Epithelial cell of esophagus (primary cell): ENCODE results near the gene GALNS.
A peak's percentile ranks its signal among the peaks of the same experiment; 100 is the strongest.

ENCODE experiments used
- DNase-seq: peaks from one replicate; pipeline ENCODE4 v3.0.0; 2010; ENCODE audit warnings: low read depth
- H3K4me3 ChIP-seq: 2 replicates; pipeline ENCODE4 v1.5.1; 2011; ENCODE audit warnings: mild to moderate bottlenecking, low read length, control low read depth
- CTCF ChIP-seq: IDR thresholded peaks from 2 replicates; pipeline ENCODE4 v1.5.1; 2011; ENCODE audit warnings: low read depth, mild to moderate bottlenecking, low read length, control low read depth, inconsistent platforms; ENCODE audit not compliant: insufficient read depth; ENCODE audit errors: missing control alignments

GALNS gene

DNA sequence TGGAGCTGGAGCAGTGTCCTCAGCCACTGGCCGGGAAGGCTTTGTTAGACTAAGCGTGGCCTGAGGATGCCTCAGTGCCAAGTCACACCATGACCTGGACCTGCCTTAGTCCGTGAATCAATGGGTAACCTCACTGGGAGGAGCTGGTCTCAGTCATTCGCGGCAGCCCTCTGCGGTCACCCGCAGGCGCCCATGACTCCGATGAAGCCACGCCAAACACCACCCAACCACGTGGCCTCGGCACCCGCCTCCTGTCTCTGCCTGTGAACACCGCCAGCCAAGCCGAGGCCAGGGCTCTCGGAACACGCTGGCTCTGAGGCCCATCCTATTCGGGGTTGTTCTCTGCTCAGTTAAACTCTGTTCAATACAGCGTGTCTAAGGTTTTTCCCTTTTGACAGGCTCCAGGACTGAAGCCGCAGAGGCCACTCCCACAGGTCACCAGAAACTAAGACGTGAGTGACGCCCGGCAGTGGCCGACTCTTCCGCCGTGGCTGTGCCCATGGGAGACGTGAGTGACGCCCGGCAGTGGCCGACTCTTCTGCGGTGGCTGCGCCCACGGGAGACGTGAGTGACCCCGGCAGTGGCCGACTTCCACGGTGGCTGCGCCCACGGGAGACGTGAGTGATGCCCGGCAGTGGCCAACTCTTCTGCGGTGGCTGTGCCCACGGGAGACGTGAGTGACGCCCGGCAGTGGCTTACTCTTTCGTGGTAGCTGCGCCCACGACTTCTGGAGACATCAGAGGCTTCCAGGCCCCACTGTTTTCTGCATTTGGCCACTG, 26.6 kb upstream of the GALNS start:
- H3K4me3 ChIP-seq: no peak overlapping the region
- no peak for TF ChIP-seq CTCF
- no peak for DNase-seq

GRCh38 chr16:88882358-88883030, 25.7 kb upstream of the GALNS start:
- H3K4me3 ChIP-seq: no peak overlapping the region
- peak; percentile 21 for DNase-seq
- no peak for TF ChIP-seq CTCF

GRCh38 chr16:88881675-88882357, 25.1 kb upstream of the GALNS start:
- no peak overlapping the region for H3K4me3 ChIP-seq
- TF ChIP-seq CTCF: no peak
- no peak for DNase-seq

DNA sequence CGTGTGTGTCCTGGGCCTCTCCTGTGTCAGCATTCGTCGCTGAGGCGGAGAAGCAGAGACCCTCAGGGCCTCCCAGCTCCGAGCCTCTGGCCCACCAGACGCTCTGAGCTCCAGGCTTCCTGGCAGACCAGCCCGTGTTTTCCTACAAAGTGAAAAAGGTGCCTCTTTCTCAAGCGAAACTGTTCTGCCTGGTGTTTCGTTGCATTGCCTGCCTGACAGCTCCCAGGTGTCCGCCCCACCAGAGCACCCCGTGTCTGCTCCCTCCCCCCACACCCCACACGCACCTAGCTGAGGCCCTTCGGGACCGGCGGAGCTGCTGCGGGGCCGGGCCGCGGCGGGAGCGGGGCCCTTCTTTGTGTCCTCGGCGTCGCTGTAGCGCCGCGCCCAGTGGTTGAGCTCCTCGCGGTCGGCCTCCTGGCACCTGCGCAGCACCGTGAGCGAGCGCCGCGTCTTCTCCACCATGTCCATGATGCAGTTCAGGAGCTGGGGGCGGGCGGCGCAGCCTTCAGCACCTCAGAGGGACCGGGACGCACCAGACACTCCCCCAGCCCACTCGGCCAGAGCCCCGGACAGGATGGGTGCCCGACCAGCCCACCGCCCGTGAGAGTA, 24.4 kb upstream of the GALNS start:
- no peak for TF ChIP-seq CTCF
- H3K4me3 ChIP-seq: peak overlapping the region; percentile 21
- peak; percentile 40 for DNase-seq

DNA sequence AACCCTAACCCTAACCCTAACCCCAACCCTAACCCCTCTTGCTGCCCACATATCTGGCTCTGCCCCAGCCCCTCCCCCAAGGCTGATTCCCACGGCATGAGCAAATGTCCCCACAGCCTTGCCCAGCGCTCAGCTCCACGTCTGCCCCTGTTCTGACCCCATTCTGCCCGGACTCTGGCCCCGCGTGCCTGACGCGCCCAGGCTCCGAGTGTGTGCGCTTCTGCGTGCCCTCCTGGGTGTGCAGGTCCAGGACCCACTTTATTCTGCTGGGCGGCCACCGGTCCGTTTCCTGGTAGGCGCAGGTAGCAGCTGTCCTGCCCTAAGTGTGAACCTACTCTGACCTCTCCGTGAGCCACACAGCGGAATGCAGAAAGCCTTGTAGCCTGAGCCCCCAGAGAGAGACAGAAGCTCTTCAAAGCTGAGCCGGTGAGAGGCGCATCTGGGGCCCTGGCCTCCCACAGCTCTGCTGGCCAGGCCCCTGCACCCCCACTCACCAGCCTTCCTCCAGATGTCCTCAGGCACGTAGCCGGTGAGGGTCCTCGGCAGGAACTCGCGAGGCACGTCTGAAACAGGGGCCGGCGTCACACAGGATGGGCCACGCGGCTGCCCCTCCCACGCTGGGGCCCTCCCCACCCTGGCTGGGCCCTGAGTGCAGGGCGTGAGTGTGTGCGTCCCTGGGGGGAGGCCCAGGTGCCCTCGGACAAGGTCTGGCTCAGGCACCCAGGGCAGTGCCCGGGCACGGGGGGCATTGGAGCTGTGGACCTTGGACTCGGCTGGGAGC, 23.7 kb upstream of the GALNS start:
- no peak for TF ChIP-seq CTCF
- H3K4me3 ChIP-seq: peak overlapping the region; percentile 21
- no peak for DNase-seq

GRCh38 chr16:88879788-88880055, 23.0 kb upstream of the GALNS start:
- no peak overlapping the region for H3K4me3 ChIP-seq
- no peak for DNase-seq
- no peak for TF ChIP-seq CTCF
